8988T (cell line): ENCODE measurements around the gene TMPRSS9.
"Not testable (repeated sequence)": the region's sequence is repeated elsewhere in the genome, so short reads cannot be mapped to it uniquely, and the experiment has no call there.

Experiments used
- DNase-seq: peaks from one replicate; pipeline ENCODE4 v3.0.0; 2011

The TMPRSS9 gene

GRCh38 chr19:2395293-2395829 is 35.3 kb downstream of the TMPRSS9 start:
- DNase-seq, result not testable (repeated sequence)

GRCh38 chr19:2397173-2397572 is 37.1 kb downstream of the TMPRSS9 start:
- DNase-seq, result not testable (repeated sequence)

- DNase-seq, result no peak
Measured at GRCh38 chr19:2398735-2399305, 38.8 kb downstream of the TMPRSS9 start.

- DNase-seq, result no peak
Measured at GRCh38 chr19:2399582-2399981, 39.5 kb downstream of the TMPRSS9 start.

- no peak for DNase-seq
Measured at GRCh38 chr19:2408247-2408646, 48.2 kb downstream of the TMPRSS9 start.

GRCh38 chr19:2409352-2409912 is 49.4 kb downstream of the TMPRSS9 start:
- no peak for DNase-seq

GRCh38 chr19:2410023-2410422 is 50.0 kb downstream of the TMPRSS9 start:
- no peak for DNase-seq

- DNase-seq, result no peak
Measured at GRCh38 chr19:2411709-2412108, 51.6 kb downstream of the TMPRSS9 start.

- no peak for DNase-seq
Measured at GRCh38 chr19:2412449-2412848, 52.4 kb downstream of the TMPRSS9 start.

- DNase-seq, result no peak
Measured at GRCh38 chr19:2413159-2413558, 53.1 kb downstream of the TMPRSS9 start.

- DNase-seq, result no peak
Measured at GRCh38 chr19:2413629-2414028, 53.6 kb downstream of the TMPRSS9 start.

GRCh38 chr19:2415281-2415972 is 55.4 kb downstream of the TMPRSS9 start:
- DNase-seq, result no peak

- DNase-seq, result no peak
Measured at GRCh38 chr19:2415973-2416319, 55.9 kb downstream of the TMPRSS9 start.

- DNase-seq, result no peak
Measured at GRCh38 chr19:2416321-2417097, 56.4 kb downstream of the TMPRSS9 start.

- not testable (repeated sequence) for DNase-seq
Measured at GRCh38 chr19:2417436-2417835, 57.4 kb downstream of the TMPRSS9 start.

- DNase-seq, result no peak
Measured at GRCh38 chr19:2417881-2418406, 57.9 kb downstream of the TMPRSS9 start.

- no peak for DNase-seq
Measured at GRCh38 chr19:2419754-2420153, 59.7 kb downstream of the TMPRSS9 start.

GRCh38 chr19:2420490-2420889 is 60.4 kb downstream of the TMPRSS9 start:
- no peak for DNase-seq

- DNase-seq, result no peak
Measured at GRCh38 chr19:2421581-2422306, 61.7 kb downstream of the TMPRSS9 start.

GRCh38 chr19:2423071-2423914 is 63.2 kb downstream of the TMPRSS9 start:
- no peak for DNase-seq

- no peak for DNase-seq
Measured at GRCh38 chr19:2423915-2424685, 64.0 kb downstream of the TMPRSS9 start.
